Activated CD8-positive, alpha-beta T cell treated with anti-CD3 and anti-CD28 coated beads, Interleukin-2, amount 10 ng/mL, durations not matched to agents 7 days and 5 days (primary cell): Measurements from ENCODE around the gene CDC16. TPM values are rescaled to one million over a fixed set of nuclear protein-coding genes. Genes with fewer than 3 reads are reported as not detected.

Experiments used
- ATAC-seq: fragments of 150-1000 bp; cut with Tn5 transposase; one replicate; pipeline ENCODE4 v1.10.0; 2021; ENCODE audit warnings: moderate library complexity
- CTCF ChIA-PET: fragments of 350-600 bp; sonication (Branson Sonifier 250); formaldehyde crosslinking; loops from one replicate; lab custom pipeline; 2021; ENCODE audit warnings: antibody characterized with exemption; lab: Charles Lee
- POLR2A ChIA-PET: fragments of 350-600 bp; sonication (Branson Sonifier 250); formaldehyde crosslinking; loops from one replicate; lab custom pipeline; 2021; ENCODE audit warnings: antibody characterized with exemption; lab: Charles Lee
- DNase-seq: peaks from one replicate; pipeline ENCODE4 v3.0.0-alpha.2; 2020
- H3K27ac Mint-ChIP-seq: one replicate; pipeline ENCODE4 v1.8.0; 2021; ENCODE audit warnings: mild to moderate bottlenecking, mixed read lengths
- H3K27me3 Mint-ChIP-seq: one replicate; pipeline ENCODE4 v1.8.0; 2021; ENCODE audit warnings: low read depth, mixed read lengths
- H3K36me3 Mint-ChIP-seq: one replicate; pipeline ENCODE4 v1.8.0; 2021; ENCODE audit warnings: low read depth, mixed read lengths
- H3K4me1 Mint-ChIP-seq: one replicate; pipeline ENCODE4 v1.8.0; 2021; ENCODE audit warnings: low read depth, mixed read lengths
- H3K4me3 Mint-ChIP-seq: one replicate; pipeline ENCODE4 v1.8.0; 2021; ENCODE audit warnings: mild to moderate bottlenecking, mixed read lengths
- H3K9me3 Mint-ChIP-seq: one replicate; pipeline ENCODE4 v1.8.0; 2022; ENCODE audit warnings: mixed read lengths; ENCODE audit not compliant: insufficient read depth
- total RNA-seq, 2 experiments: library from RNA; stranded (reverse); gene quantifications; one replicate each; pipeline ENCODE4 v1.2.3, GENCODE V29; 2021

Gene CDC16
- total RNA-seq, 2 experiments from 2014 or later, result 71.4 to 74.7 TPM

DNA sequence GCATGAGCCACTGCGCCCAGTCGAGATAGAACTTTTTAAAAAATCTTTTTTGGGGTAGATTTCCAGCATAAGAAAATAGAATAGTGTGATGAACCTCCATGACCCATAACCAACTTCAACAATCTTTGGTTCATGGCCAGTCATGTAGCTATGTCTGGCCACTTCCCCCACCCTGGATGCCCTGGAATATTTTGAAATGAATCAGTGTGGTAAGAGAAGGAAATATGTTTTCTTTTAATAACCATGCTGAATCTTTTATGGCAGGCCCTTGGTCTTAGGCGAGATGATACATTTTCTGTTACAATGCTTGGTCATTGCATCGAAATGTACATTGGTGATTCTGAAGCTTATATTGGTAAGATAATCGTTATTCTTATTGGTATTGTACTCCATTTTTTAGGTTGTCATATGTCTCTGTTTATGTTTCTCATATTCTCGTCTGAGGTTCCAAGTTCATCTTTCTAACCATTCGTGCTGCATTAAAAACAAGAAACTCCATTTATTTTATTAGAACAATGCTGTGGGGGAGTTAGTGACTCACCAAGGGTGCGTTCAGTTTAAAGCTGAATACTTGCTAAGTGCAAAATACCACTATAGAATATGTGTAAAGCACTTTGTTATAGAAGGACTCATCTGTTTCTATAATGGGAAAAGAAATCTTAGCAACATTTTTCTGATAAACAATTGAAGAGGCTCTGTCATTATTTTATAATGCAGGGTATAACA lies 30.4 kb downstream of the CDC16 start:
- Mint-ChIP-seq H3K9me3 (peaks cover 4% of the 10 kb centered on the region), H3K4me1 (peaks cover 73% of the 10 kb centered on the region), H3K4me3 (no peak overlapping the region), H3K27ac (no peak overlapping the region), H3K36me3 (peaks cover 80% of the 10 kb centered on the region), H3K27me3 (no peaks in the 10 kb centered on the region)
- ATAC-seq (no peak), DNase-seq (no peak)
- ChIA-PET POLR2A (interaction anchor here (0.9 kb wide), 1 partner anchor 12 kb away, joined by 3 read pairs; no protein-coding TSS in a partner anchor), CTCF (interaction anchor here (1.4 to 1.6 kb wide), 2 partner anchors 8 to 74 kb away, joined by 3 to 6 read pairs; no protein-coding TSS in a partner anchor)

DNA sequence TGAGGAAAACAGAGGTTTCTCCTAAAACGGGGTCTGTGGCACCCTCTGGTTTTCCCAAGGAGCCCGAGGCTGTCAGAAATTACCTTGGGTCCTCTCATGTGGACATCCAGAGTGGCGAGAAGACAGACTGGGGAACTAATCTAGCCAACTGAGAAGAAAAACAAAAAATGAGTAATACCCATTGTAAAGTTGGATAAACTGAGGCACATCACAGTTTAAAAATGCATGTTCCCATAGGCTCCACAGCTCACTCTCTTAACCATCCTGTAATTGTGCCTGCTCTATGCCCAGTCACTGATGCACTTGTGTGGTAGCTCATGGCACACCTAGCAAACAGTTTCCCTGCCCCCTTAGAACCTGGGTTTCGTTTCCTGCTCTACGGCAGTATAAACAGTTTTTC lies 31.5 kb downstream of the CDC16 start:
- H3K27me3 Mint-ChIP-seq, result no peaks in the 10 kb centered on the region
- H3K9me3 Mint-ChIP-seq, result peaks cover 4% of the 10 kb centered on the region
- H3K27ac Mint-ChIP-seq, result no peak overlapping the region
- ChIA-PET CTCF (interaction anchor here (0.6 to 1.4 kb wide), 2 partner anchors 9 to 75 kb away, joined by 3 to 6 read pairs; no protein-coding TSS in a partner anchor), POLR2A (no interaction called here)
- no peak for DNase-seq
- ATAC-seq, result no peak
- no peak overlapping the region for H3K4me3 Mint-ChIP-seq
- H3K36me3 Mint-ChIP-seq, result peaks cover 75% of the 10 kb centered on the region
- peaks cover 63% of the 10 kb centered on the region for H3K4me1 Mint-ChIP-seq

DNA sequence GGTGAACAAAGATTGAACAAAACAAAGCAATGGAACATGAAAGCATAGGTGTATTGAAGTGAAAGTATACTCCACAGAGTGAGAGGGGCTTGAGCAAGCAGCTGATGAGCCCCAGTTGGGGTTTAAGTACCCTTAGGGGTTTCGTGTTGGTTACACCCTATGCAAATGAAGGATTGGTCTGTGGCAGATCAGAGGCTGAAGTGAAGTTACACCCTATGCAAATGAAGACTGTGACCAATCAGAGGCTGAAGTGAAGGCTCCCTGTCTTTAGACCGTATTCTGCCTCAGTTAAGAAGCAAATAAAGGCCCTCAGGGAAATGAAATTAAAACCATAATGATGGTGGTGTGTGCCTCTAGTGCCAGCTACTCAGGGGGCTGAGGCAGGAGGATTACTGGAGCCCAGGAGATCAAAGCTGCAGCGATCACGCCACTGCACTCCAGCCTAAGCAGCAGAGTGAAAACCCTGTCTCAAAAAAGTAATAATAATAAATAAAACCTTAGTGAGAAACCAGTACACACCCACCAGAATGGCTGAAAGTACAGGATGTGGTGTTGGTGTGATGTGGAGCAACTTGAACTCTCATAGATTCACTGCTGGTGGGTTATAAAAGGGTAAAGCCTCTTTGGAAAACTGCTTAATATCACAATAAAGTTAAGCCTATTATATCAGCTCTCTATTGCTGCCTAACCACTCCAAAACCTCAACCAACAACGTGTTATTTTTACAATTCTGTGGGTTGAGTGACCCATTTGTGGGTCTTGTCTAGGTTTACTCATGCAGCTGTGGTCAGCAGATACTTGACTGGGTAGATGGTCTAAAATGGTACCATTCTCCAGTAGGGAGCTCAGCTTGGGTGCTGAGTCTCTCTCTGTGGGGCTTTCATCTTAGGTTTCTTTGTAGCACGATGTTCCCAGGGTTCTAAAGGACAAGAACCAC lies 33.9 kb downstream of the CDC16 start:
- Mint-ChIP-seq H3K4me3 (peak overlapping the region; percentile 10), H3K9me3 (peaks cover 4% of the 10 kb centered on the region), H3K36me3 (peaks cover 72% of the 10 kb centered on the region), H3K4me1 (peaks cover 40% of the 10 kb centered on the region), H3K27me3 (no peaks in the 10 kb centered on the region), H3K27ac (peak overlapping the region; percentile 84)
- DNase-seq (peak; percentile 46), ATAC-seq (peak; percentile 51)
- ChIA-PET CTCF (interaction anchor here (0.6 to 1.2 kb wide), 4 partner anchors 9 to 57 kb away, joined by 3 read pairs; no protein-coding TSS in a partner anchor), POLR2A (interaction anchor here (2.1 kb wide), 1 partner anchor 11 kb away, joined by 6 read pairs; no protein-coding TSS in a partner anchor)

DNA sequence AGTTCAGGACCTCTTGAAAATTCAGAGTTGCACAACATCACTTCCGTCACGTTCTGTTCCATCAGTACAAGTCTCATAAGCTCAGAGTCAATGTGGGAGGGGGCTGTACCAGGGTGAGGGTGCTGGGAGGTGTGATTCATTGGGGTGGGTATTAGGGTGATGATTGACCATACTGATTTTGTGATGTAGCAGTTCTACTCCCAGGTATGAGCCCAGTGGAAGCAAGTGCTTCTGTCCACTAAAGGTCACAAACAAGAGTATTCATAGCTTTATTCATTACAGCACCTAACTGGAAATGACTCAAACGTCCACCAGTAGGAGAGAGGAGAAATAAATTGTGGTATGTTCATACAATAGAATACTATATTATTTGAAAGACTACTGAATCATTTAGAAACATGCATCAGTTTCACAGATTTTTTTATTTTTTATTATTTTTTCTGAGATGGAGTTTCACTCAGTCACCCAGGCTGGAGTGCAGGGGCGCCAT lies 34.6 kb downstream of the CDC16 start:
- peaks cover 71% of the 10 kb centered on the region for H3K36me3 Mint-ChIP-seq
- CTCF ChIA-PET, result interaction anchor here (0.8 to 1.2 kb wide), 3 partner anchors 10 to 56 kb away, joined by 3 read pairs; no protein-coding TSS in a partner anchor
- POLR2A ChIA-PET, result interaction anchor here (2.1 kb wide), 1 partner anchor 10 kb away, joined by 6 read pairs; no protein-coding TSS in a partner anchor
- no peak overlapping the region for H3K4me3 Mint-ChIP-seq
- H3K4me1 Mint-ChIP-seq, result peaks cover 36% of the 10 kb centered on the region
- peaks cover 4% of the 10 kb centered on the region for H3K9me3 Mint-ChIP-seq
- H3K27ac Mint-ChIP-seq, result peak overlapping the region; percentile 84
- no peak for DNase-seq
- no peaks in the 10 kb centered on the region for H3K27me3 Mint-ChIP-seq
- no peak for ATAC-seq

DNA sequence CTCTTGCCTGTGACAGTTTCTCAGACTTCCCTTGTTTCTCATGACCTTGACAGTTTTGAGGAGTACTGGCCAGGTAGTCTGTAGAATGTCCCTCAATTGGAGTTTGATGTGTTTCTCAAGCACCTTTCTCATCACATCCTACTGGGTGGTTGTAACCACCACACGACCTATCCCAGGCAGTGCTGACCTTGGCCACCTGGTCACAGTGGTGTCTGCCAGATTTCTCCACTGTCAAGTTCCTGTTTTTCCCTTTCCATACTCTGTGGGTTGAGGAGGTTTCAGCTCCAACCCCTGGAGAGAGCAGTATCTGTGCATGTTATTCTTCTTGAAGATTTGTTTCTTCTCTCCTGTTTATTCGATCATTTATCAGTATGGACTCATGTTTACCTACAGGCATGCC lies 38.3 kb downstream of the CDC16 start:
- ChIA-PET CTCF (no interaction called here), POLR2A (no interaction called here)
- Mint-ChIP-seq H3K27me3 (no peaks in the 10 kb centered on the region), H3K4me3 (no peak overlapping the region), H3K4me1 (peaks cover 16% of the 10 kb centered on the region), H3K9me3 (peaks cover 4% of the 10 kb centered on the region), H3K27ac (no peak overlapping the region), H3K36me3 (peaks cover 63% of the 10 kb centered on the region)
- ATAC-seq (no peak), DNase-seq (no peak)

DNA sequence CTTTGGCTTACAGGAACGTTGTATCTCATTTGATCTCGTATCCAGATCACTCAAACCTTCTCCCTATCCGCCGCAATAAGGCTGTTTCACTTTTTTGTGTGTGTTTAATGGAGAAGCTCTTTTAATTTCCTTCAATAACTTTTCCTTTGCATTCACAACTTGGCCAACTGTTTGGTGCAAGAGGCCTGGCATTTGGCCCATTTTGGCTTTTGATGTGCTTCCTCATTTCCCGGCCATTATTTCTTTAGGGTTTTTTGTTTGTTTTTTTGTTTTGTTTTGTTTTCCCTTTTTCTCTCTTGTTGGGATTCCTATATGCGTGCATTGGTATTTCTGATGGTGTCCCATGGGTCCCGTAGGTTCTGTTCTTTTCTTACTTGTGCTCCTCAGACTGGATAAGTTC lies 40.6 kb downstream of the CDC16 start:
- peaks cover 18% of the 10 kb centered on the region for H3K4me1 Mint-ChIP-seq
- ATAC-seq, result no peak
- ChIA-PET CTCF (no interaction called here), POLR2A (no interaction called here)
- H3K36me3 Mint-ChIP-seq, result peaks cover 49% of the 10 kb centered on the region
- peak overlapping the region; percentile 11 for H3K27ac Mint-ChIP-seq
- no peaks in the 10 kb centered on the region for H3K27me3 Mint-ChIP-seq
- no peak overlapping the region for H3K4me3 Mint-ChIP-seq
- H3K9me3 Mint-ChIP-seq, result no peaks in the 10 kb centered on the region
- DNase-seq, result no peak

DNA sequence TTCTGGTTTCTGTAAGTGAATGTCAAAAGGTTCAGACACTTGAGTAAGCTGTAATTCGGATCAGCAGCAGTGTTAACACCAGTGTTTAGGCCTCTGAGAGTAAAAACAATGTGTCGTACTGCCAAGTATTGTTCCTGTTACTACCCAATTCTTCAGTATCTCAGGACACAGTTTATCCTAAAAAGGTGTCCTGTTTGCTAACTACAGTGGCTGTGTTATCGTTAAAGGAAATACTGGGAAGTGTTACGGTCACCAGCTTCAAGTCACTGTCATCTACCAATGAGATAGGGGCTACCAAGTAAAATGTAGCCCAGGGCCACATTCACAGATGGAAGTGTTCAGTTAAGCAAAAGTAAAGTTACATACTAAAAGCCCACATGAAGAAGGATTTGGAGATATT lies 44.4 kb downstream of the CDC16 start:
- POLR2A ChIA-PET, result interaction anchor here (0.7 to 1.7 kb wide), 5 partner anchors 8 to 43 kb away, joined by 3 to 7 read pairs (median 4); no protein-coding TSS in a partner anchor
- Mint-ChIP-seq H3K4me3 (no peak overlapping the region), H3K27ac (peak overlapping the region; percentile 94), H3K36me3 (peaks cover 39% of the 10 kb centered on the region), H3K9me3 (no peaks in the 10 kb centered on the region), H3K4me1 (peaks cover 37% of the 10 kb centered on the region), H3K27me3 (no peaks in the 10 kb centered on the region)
- no peak for DNase-seq
- CTCF ChIA-PET, result interaction anchor here (1.0 to 1.1 kb wide), 3 partner anchors 10 to 60 kb away, joined by 3 read pairs; no protein-coding TSS in a partner anchor
- no peak for ATAC-seq

DNA sequence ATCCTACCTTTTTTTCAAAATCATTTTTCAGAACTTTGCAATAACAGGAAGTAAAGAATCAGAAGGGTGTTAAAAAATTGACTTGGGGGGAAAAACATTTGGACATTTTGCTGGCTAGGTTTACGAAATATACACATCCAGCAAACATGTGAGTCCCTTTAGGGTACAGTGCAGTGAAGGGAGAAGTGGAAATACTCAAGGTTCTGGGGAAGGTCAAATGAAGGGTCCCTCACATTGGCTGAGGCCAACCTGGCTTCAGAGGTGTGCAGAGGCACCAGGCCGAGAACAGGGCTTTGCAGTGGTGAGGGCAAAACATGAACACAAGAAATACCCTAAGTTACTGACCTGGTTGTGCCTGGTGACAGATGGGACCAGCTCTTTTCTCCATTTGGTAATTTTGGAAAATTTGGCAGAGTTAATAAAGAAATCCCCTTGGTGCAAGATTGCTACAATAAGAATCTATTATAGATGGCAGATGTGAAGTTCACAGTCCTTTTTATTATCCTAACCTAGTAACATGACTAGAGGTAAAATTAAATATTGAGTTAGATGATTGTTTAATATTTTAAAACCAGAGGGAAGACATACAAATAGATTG lies 45.2 kb downstream of the CDC16 start:
- Mint-ChIP-seq H3K27me3 (no peaks in the 10 kb centered on the region), H3K27ac (peak overlapping the region; percentile 94), H3K9me3 (no peaks in the 10 kb centered on the region), H3K36me3 (peaks cover 40% of the 10 kb centered on the region), H3K4me3 (peak overlapping the region; percentile 80), H3K4me1 (peaks cover 42% of the 10 kb centered on the region)
- POLR2A ChIA-PET, result interaction anchor here (0.7 to 1.7 kb wide), 6 partner anchors 8 to 1071 kb away, joined by 3 to 7 read pairs (median 4); no protein-coding TSS in a partner anchor
- no peak for ATAC-seq
- DNase-seq, result no peak
- CTCF ChIA-PET, result interaction anchor here (1.0 to 1.1 kb wide), 3 partner anchors 11 to 60 kb away, joined by 3 read pairs; no protein-coding TSS in a partner anchor

DNA sequence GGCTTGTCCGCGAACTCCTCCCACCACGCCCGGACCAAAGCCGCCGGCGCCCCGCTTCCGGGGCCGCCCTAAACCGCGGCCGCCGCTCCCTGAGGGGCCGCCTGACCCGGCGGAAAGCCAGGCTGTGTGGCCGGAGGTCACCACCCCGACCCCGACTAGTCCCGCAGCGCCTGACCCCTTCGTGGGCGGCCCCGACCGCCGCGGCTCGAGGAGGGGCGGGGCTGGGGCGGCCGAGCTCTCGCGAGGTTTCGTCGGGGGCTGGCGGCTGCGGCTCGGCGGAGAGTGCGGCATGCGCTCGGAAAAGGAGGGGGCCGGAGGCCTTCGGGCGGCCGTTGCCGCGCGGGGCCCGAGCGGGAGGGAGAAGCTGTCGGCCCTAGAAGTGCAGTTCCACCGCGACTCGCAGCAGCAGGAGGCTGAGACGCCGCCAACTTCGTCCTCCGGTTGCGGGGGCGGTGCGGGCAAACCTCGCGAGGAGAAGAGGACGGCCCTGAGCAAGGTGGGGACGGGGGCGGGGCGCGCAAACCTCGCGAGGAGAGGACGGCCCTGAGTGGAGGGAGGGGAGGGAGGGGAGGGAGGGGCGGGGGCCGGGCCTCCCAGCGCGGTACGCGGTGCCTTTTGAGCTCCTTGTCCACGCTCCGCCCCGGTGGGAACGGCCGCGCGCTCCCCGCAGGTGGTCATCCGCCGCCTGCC lies 46.8 kb downstream of the CDC16 start, which contains the start of gene UPF3A:
UPF3A (plus strand) TSS at position 251 of the 690 bp plus-strand sequence; CDS start at position 290, 39 bp downstream.
- peaks cover 41% of the 10 kb centered on the region for H3K36me3 Mint-ChIP-seq
- no peaks in the 10 kb centered on the region for H3K27me3 Mint-ChIP-seq
- H3K4me3 Mint-ChIP-seq, result peak within 1 kb of the TSS; percentile 80
- DNase-seq, result peak; percentile 92
- CTCF ChIA-PET, result interaction anchor here (0.6 to 1.0 kb wide), 2 partner anchors 44 to 58 kb away, joined by 3 read pairs; no protein-coding TSS in a partner anchor
- no peaks in the 10 kb centered on the region for H3K9me3 Mint-ChIP-seq
- ATAC-seq, result peak; percentile 85
- H3K4me1 Mint-ChIP-seq, result peaks cover 49% of the 10 kb centered on the region
- peak within 1 kb of the TSS; percentile 94 for H3K27ac Mint-ChIP-seq
- POLR2A ChIA-PET, result interaction anchor here (0.7 to 2.0 kb wide), 5 partner anchors 25 to 60 kb away, joined by 3 to 5 read pairs (median 3); no protein-coding TSS in a partner anchor

DNA sequence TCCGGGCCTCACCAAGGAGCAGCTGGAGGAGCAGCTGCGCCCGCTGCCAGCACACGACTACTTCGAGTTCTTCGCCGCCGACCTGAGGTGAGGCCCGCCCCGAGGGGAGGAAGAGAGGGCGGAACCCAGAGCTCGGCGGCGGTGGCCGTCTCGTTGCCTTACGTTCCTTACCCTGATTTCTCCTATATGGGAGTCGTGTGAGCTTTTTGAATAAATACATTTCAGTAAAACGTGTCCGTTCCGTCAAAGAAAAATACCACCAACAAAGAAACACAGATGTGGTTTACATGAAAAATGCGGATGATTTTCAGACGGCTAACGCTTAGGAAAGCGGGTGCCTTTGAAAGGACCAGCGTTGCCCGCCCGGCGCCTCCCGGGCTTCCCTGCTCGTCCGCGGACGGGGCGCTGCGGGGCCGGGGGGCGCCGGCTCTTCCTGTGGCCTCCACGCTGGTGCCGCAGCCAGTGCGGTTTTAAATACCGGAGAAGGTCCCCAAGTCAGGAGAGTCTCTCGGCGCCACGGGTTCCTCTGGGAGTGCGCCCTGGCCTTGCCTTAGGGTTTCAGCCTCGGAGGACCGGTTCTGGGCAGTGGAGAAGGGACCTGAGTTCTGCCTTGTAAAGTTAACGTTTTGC lies 47.5 kb downstream of the CDC16 start:
- H3K4me3 Mint-ChIP-seq, result peak overlapping the region; percentile 80
- DNase-seq, result peak; percentile 80
- H3K9me3 Mint-ChIP-seq, result no peaks in the 10 kb centered on the region
- H3K36me3 Mint-ChIP-seq, result peaks cover 48% of the 10 kb centered on the region
- H3K27me3 Mint-ChIP-seq, result no peaks in the 10 kb centered on the region
- CTCF ChIA-PET, result interaction anchor here (1.0 kb wide), 1 partner anchor 57 kb away, joined by 3 read pairs; no protein-coding TSS in a partner anchor
- POLR2A ChIA-PET, result interaction anchor here (0.7 to 2.0 kb wide), 4 partner anchors 25 to 59 kb away, joined by 3 to 5 read pairs (median 4); no protein-coding TSS in a partner anchor
- peak; percentile 76 for ATAC-seq
- peak overlapping the region; percentile 94 for H3K27ac Mint-ChIP-seq
- H3K4me1 Mint-ChIP-seq, result peaks cover 49% of the 10 kb centered on the region
